HG02943 (cell line): ENCODE data around the gene PRG2.

Source experiments
- ATAC-seq: cut with Tn5 transposase; IDR thresholded peaks from one replicate; pipeline ENCODE4 v1.9.1; 2021; ENCODE audit warnings: mild to moderate bottlenecking, low read depth, moderate library complexity; ENCODE audit not compliant: unreplicated experiment

Gene PRG2

GRCh38 chr11:57390535-57390934, at the start of gene PRG2:
Gene PRG2, minus strand, starts transcription at chr11:57390650. Its CDS starts 706 bp downstream, at chr11:57389944.
- ATAC-seq, result no peak

GRCh38 chr11:57439786-57440185, 49.3 kb upstream of the PRG2 start:
- ATAC-seq, result no peak

- ATAC-seq, result no peak
Measured at GRCh38 chr11:57438345-57439285, 48.2 kb upstream of the PRG2 start.

- ATAC-seq, result no peak
Measured at GRCh38 chr11:57436031-57436430, 45.6 kb upstream of the PRG2 start.

DNA sequence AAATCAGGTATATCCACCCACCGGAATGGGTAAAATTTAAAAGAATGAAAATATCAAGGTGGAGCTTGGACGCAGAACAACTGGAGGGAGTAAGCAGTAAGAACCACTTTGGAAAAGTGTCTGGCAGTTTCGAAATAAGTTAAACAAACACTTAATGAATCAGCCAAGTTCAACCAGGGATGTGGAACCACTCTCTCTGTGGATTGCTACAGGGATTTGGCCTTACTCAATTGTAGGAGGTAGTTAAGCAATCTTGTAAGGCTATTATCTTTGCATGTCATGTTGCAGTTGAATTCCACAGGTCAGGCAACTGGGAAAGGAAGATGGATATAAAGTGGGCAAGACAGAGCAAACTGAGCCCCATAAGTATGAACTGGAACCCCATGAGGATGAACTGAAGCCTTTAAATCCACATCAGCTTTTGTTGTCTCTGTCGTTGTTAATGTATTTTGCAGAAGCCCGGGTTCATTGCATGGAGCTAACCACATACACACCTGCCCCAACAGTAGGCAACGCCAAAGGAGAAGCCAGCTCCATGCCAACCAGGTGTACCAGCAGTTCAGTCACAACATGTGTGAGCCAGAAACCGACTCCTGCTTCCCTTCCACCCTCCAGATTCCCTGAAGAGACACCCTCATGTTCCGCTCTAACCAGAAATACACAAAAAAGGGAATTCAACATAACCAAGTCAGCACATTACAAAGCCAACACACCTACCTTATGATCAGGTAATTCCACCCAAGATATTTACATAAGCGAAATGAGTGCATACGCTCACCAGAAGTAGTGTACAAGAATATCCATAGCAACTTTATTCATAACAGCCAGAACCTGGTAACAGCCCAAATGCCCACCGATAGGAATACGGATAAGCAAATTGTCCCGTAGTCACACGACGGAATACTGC, 44.4 kb upstream of the PRG2 start:
- ATAC-seq, result no peak

DNA sequence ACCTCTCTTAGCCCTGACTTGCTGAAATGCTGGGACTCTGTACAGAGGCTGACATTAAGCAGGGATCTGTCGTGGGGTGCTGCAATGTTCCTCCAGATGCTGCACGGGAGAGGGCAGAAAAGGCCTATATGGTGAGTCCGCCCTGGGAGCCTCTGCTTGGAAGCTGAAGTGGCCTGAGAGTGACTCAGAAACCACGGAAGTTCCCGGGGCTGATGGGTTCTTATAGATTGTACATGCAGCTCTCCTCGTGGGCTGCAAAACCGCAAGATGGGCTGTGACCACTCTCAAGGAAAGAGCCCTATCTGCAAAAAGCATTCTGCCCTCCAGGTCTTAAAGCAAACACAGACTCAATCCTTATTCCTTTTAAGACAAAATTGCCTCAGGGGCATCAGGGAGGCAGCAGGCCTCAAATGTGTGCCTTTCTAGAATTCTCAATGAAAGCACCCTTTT, 42.3 kb upstream of the PRG2 start:
- no peak for ATAC-seq

GRCh38 chr11:57432149-57432561, 41.7 kb upstream of the PRG2 start:
- no peak for ATAC-seq

- no peak for ATAC-seq
Measured at GRCh38 chr11:57430952-57431351, 40.5 kb upstream of the PRG2 start.

- ATAC-seq, result no peak
Measured at GRCh38 chr11:57429946-57430345, 39.5 kb upstream of the PRG2 start.

DNA sequence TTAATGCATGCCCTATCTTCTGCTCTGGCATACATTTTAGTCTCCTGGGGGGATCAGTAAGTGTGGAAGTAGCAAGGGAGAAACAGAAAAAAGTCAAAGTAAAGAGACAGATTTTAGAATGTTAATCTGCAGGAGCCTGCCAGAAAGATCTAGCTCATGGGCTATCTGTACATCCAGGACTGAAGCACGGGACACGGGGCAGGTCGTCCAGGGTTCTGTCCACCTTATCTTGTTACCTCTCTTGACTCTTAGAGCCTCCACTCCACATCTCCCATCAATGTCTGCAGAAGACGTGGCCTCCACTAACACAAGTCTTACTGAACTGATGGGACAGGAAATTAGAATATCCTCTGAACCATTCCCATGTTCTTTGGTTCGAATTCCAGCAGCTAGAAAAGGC, 38.2 kb upstream of the PRG2 start:
- no peak for ATAC-seq

GRCh38 chr11:57427727-57428082, 37.3 kb upstream of the PRG2 start:
- ATAC-seq, result no peak

GRCh38 chr11:57426929-57427726, 36.7 kb upstream of the PRG2 start, which contains the start of gene SLC43A3:
Gene SLC43A3, minus strand, starts transcription at chr11:57427121. Its CDS starts 949 bp downstream, at chr11:57426172.
- ATAC-seq, result peak; percentile 56

GRCh38 chr11:57426439-57426928, 36.0 kb upstream of the PRG2 start:
- ATAC-seq, result peak; percentile 3

DNA sequence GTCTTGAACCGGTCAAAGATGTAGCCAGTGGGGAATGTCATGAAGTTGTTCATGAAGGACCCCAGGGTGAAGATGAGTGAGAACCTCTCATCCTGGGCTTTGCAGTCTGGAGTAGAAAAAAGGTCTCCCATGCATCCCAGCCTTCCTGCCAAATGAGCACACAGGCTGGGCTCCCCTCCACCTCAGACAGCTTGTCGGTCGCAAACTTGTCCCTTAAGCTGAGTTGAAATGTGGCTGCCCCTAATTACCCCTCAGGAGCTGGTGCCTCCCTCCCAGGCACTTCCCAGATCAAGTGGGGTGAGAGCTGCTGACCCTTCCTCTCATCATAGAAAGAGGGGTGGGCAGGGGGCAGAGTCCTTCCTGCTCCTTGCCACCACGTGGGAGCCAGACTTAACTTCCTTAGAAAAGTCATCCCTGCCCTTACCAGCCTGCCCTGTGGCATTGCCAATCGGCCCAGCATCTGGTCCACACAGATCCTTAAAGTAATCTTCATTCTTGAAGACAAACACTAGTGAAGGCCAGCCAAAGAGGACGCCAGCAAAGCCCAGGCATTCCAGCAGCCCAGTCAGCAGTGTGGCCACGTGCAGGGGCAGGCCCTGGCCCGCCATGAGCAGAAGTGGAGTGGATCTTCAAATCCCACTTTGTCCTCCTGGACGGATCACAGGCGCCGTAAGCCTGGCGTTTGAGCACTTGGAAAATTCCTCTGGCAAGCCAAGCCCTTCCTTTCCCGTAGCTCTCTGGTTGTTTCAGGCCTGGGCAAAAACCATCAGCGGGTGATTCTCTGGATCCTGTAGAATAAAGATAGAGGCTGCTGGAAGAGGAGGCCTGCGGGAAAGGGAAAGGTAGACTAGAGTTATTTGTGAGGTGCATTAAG, 35.4 kb upstream of the PRG2 start:
- ATAC-seq, result no peak

GRCh38 chr11:57424792-57425564, 34.5 kb upstream of the PRG2 start:
- ATAC-seq, result peak; percentile 88

DNA sequence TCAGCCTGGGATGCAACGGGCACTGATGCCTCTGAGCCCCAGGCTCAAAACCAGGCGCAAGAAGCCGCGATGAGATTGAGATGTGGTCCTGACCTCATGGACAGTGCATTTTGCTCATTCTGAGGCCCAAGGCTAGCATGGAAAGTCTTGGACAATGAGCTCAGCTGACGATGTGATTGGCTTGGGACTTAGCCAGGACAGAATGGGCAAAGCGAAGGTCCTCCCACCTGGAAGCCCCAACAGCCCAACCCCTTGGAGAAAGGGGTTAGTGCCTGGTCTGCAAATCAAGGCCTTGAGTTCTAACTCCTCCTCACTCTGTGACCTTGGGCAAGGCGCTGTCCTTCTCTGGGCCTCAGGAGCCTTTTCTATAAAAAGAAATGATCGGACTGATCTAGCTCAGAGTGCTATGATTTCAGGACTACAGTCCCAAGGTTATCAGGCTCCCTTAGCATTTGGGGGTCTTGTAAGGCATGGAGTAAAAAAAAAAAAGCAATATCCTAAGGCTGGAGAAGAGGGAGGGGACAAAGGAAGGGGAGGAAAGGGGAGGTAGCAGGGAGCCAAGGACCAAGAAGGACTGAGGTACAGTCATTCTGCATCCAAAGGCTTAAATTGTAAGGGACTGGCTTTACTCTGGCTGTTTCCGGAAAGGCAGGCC, 33.8 kb upstream of the PRG2 start:
- ATAC-seq, result no peak

DNA sequence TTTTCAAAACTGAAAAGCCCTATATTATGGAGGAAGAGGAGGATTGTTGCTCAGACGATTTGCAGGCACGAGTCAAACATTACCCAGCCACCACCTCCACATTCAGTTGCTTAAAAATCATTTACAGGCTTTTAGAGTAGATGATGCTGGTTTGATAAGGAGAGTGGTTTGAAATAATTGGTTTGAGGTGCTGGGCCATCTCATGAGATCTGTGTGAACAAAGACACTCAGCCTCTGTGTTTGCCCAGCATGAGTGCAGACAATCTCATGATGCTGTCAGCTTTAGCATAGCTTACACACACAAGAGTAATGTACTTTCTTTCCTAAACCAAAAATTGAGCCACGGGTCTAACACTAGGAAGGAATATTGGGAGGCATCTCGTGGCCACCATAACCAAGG, 32.2 kb upstream of the PRG2 start:
- no peak for ATAC-seq

- ATAC-seq, result no peak
Measured at GRCh38 chr11:57421805-57422204, 31.4 kb upstream of the PRG2 start.
